ENCODE results near the gene CFAP69. TPM values are rescaled to one million over a fixed set of nuclear protein-coding genes. Genes with fewer than 3 reads are reported as not detected.

Gene CFAP69
- total RNA-seq, 6 experiments from 2014 or later: 1.7 to 8.2 (median 3.8) TPM

GRCh38 chr7:90256778-90257177 is 11.8 kb downstream of the CFAP69 start:
- no peaks in the 10 kb centered on the region for H3K27me3 ChIP-seq
- no peaks in the 10 kb centered on the region for H3K9me3 ChIP-seq
- DNase-seq: no peak
- no peak overlapping the region for H3K27ac ChIP-seq
- H3K36me3 ChIP-seq: no peaks in the 10 kb centered on the region
- intact Hi-C loops (cut with DNase I): no loop called here
- ATAC-seq: no peak
- 77% methylated on average over 1 of the region's 1 CpG for WGBS (ENCODE audit: insufficient coverage, low coverage, low lambda C conversion rate, missing lambda C conversion rate)
- peaks cover 0 to 4% (median 0%) of the 10 kb centered on the region in 4 donors for H3K4me1 ChIP-seq
- TF ChIP-seq, protein P1, sequence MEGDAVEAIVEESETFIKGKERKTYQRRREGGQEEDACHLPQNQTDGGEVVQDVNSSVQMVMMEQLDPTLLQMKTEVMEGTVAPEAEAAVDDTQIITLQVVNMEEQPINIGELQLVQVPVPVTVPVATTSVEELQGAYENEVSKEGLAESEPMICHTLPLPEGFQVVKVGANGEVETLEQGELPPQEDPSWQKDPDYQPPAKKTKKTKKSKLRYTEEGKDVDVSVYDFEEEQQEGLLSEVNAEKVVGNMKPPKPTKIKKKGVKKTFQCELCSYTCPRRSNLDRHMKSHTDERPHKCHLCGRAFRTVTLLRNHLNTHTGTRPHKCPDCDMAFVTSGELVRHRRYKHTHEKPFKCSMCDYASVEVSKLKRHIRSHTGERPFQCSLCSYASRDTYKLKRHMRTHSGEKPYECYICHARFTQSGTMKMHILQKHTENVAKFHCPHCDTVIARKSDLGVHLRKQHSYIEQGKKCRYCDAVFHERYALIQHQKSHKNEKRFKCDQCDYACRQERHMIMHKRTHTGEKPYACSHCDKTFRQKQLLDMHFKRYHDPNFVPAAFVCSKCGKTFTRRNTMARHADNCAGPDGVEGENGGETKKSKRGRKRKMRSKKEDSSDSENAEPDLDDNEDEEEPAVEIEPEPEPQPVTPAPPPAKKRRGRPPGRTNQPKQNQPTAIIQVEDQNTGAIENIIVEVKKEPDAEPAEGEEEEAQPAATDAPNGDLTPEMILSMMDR (IDR thresholded peaks at IDR 0.05): no peak
- no peak for TF ChIP-seq POLR2A (IDR thresholded peaks at IDR 0.05)
- H3K4me3 ChIP-seq: no peak overlapping the region

GRCh38 chr7:90261441-90261840 is 16.5 kb downstream of the CFAP69 start:
- Histone ChIP-seq H3K4me1 (peaks cover 0 to 13% (median 2%) of the 10 kb centered on the region in 4 donors), H3K27ac (no peak overlapping the region), H3K9me3 (no peaks in the 10 kb centered on the region), H3K4me3 (no peak overlapping the region), H3K27me3 (no peaks in the 10 kb centered on the region), H3K36me3 (no peaks in the 10 kb centered on the region)
- intact Hi-C loops (cut with DNase I): no loop called here
- ATAC-seq: peak in 2 of 4 donors; percentile 38 to 65
- TF ChIP-seq, protein P1 (IDR thresholded peaks at IDR 0.05): no peak
- no peak for TF ChIP-seq POLR2A (IDR thresholded peaks at IDR 0.05)
- DNase-seq: no peak

DNA sequence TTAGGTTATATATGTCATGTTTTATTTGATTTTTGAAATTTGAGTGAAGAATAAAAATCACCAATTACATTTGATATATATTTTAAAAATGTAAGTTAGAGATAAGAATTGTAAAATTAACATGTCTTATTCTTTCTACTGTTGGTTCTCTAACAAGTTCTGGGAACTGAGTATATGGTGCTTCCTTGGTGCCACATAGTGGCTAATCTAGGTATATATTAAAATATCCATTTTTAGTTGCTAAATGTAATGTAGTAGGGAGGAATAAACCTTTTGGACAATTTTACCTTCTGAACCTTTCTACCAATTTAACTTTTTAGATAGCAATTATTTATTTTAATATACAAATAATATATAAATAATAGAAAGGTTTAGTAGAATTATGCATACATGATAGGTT is 17.5 kb downstream of the CFAP69 start:
- peak; percentile 77 to 88 (median 81) for ATAC-seq
- intact Hi-C loops (cut with DNase I): no loop called here
- H3K4me3 ChIP-seq: no peak overlapping the region
- no peaks in the 10 kb centered on the region for H3K36me3 ChIP-seq
- H3K9me3 ChIP-seq: no peaks in the 10 kb centered on the region
- no peaks in the 10 kb centered on the region for H3K27me3 ChIP-seq
- no peak overlapping the region for H3K27ac ChIP-seq
- TF ChIP-seq POLR2A (IDR thresholded peaks at IDR 0.05): no peak
- TF ChIP-seq, protein P1 (IDR thresholded peaks at IDR 0.05): peak; percentile 45 to 61 (median 58)
- DNase-seq: no peak
- peaks cover 0 to 15% (median 2%) of the 10 kb centered on the region in 4 donors for H3K4me1 ChIP-seq

- intact Hi-C loops (cut with DNase I): no loop called here
Observed at GRCh38 chr7:90266808-90267207, 21.8 kb downstream of the CFAP69 start.

More at GRCh38 chr7:90266808-90267207, 21.8 kb downstream of the CFAP69 start:
- Histone ChIP-seq H3K27me3 (no peaks in the 10 kb centered on the region), H3K4me1 (peaks cover 0 to 46% (median 16%) of the 10 kb centered on the region in 4 donors), H3K27ac (peak overlapping the region; percentile 52 to 64 (median 59)), H3K4me3 (peak overlapping the region in 2 of 3 donors; percentile 3 to 42), H3K9me3 (no peaks in the 10 kb centered on the region), H3K36me3 (no peaks in the 10 kb centered on the region)
- WGBS (ENCODE audit: insufficient coverage, low coverage, low lambda C conversion rate, missing lambda C conversion rate): 11% methylated on average over 3 of the region's 3 CpGs
- TF ChIP-seq POLR2A (IDR thresholded peaks at IDR 0.05): no peak
- TF ChIP-seq, protein P1 (IDR thresholded peaks at IDR 0.05): no peak
- DNase-seq: no peak
- peak in 3 of 4 donors; percentile 14 to 50 (median 49) for ATAC-seq
